CD14-positive monocyte (primary cell): ENCODE measurements around the gene KCNQ1. TPM values are rescaled to one million over a fixed set of nuclear protein-coding genes. Genes with fewer than 3 reads are reported as not detected.

Source experiments
- DNase-seq, 3 donors: peaks; one replicate each; pipeline ENCODE4 v3.0.0-alpha.2; 2011 to 2022
- H2AFZ ChIP-seq: 2 replicates; pipeline ENCODE4 v1.6.0; 2012; ENCODE audit warnings: mild to moderate bottlenecking, low read depth, low read length, inconsistent platforms; ENCODE audit not compliant: insufficient read depth, poor library complexity, severe bottlenecking
- H3K27ac ChIP-seq, 2 donors: 1 replicate in 1 of 2; 2 replicates in 1 of 2; pipeline ENCODE4 v1.5.1; 2012 to 2013; ENCODE audit warnings: low read length in 2 of 2, control low read depth in 1 of 2, inconsistent platforms in 1 of 2, low read depth in 1 of 2, mild to moderate bottlenecking in 1 of 2
- H3K27me3 ChIP-seq, 2 donors: one replicate each; pipeline versions ENCODE4 v1.6.0 to v1.6.1; 2011 to 2013; ENCODE audit warnings: low read length in 2 of 2; ENCODE audit not compliant: control insufficient read depth in 2 of 2, insufficient read depth in 2 of 2
- H3K36me3 ChIP-seq, 2 donors: replicated peaks in 1 of 2; 1 replicate in 1 of 2; 2 replicates in 1 of 2; pipeline versions ENCODE4 v1.5.1 to v1.6.1; 2012 to 2013; ENCODE audit warnings: low read length in 2 of 2, control low read depth in 1 of 2, inconsistent platforms in 1 of 2, mild to moderate bottlenecking in 1 of 2; ENCODE audit not compliant: insufficient read depth in 2 of 2, control insufficient read depth in 1 of 2
- H3K4me1 ChIP-seq, 2 donors: 1 replicate in 1 of 2; 2 replicates in 1 of 2; pipeline versions ENCODE4 v1.5.1 to v1.6.1; 2012 to 2013; ENCODE audit warnings: low read length in 2 of 2, control low read depth in 1 of 2, inconsistent platforms in 1 of 2, mild to moderate bottlenecking in 1 of 2, moderate library complexity in 1 of 2; ENCODE audit not compliant: insufficient read depth in 2 of 2, control insufficient read depth in 1 of 2
- H3K4me2 ChIP-seq: replicated peaks from 2 replicates; pipeline ENCODE3; 2012; ENCODE audit warnings: low read length, moderate library complexity, mild to moderate bottlenecking; ENCODE audit not compliant: poor library complexity, severe bottlenecking; ENCODE audit errors: extremely low read depth
- H3K4me3 ChIP-seq, 3 experiments: fragments of 200-600 bp in 1 of 3; sonication (generic) in 1 of 3; replicated peaks in 1 of 3; 1 replicate in 2 of 3; 2 replicates in 1 of 3; pipeline ENCODE4 v1.5.1; 2011 to 2013; ENCODE audit warnings: low read length in 3 of 3, mild to moderate bottlenecking in 3 of 3, control low read depth in 2 of 3, low read depth in 2 of 3, inconsistent platforms in 1 of 3, moderate library complexity in 1 of 3
- H3K79me2 ChIP-seq: 2 replicates; pipeline ENCODE4 v1.6.0; 2012; ENCODE audit warnings: mild to moderate bottlenecking, control low read depth, inconsistent platforms, low read length, moderate library complexity; ENCODE audit not compliant: insufficient read depth
- H3K9ac ChIP-seq: 2 replicates; pipeline ENCODE4 v1.6.0; 2017; ENCODE audit warnings: low read length, mild to moderate bottlenecking; ENCODE audit not compliant: insufficient read depth, poor library complexity, severe bottlenecking
- H3K9me3 ChIP-seq, 2 donors: replicated peaks in 1 of 2; 1 replicate in 1 of 2; 2 replicates in 1 of 2; pipeline versions ENCODE4 v1.5.1 to v1.6.1; 2012 to 2013; ENCODE audit warnings: low read length in 2 of 2, control low read depth in 1 of 2; ENCODE audit not compliant: control insufficient read depth in 1 of 2, insufficient read depth in 1 of 2
- H4K20me1 ChIP-seq: 2 replicates; pipeline ENCODE4 v1.6.0; 2012; ENCODE audit warnings: mild to moderate bottlenecking, low read length, control low read depth, moderate library complexity; ENCODE audit not compliant: insufficient read depth
- H3K27ac Mint-ChIP-seq, 7 donors: one replicate each; pipeline ENCODE4 v1.8.0; 2020; ENCODE audit warnings: mild to moderate bottlenecking in 7 of 7, mixed read lengths in 7 of 7, moderate library complexity in 6 of 7, inconsistent platforms in 2 of 7
- H3K27me3 Mint-ChIP-seq, 3 donors: one replicate each; pipeline ENCODE4 v1.8.0; 2021 to 2022; ENCODE audit warnings: low read depth in 3 of 3, mild to moderate bottlenecking in 3 of 3, mixed read lengths in 3 of 3, moderate library complexity in 3 of 3, inconsistent platforms in 1 of 3
- H3K36me3 Mint-ChIP-seq, 2 donors: one replicate each; pipeline ENCODE4 v1.8.0; 2020; ENCODE audit warnings: mixed read lengths in 2 of 2, inconsistent platforms in 1 of 2, mild to moderate bottlenecking in 1 of 2
- H3K4me1 Mint-ChIP-seq: one replicate; pipeline ENCODE4 v1.8.0; 2020; ENCODE audit warnings: mild to moderate bottlenecking, mixed read lengths
- H3K4me3 Mint-ChIP-seq, 2 donors: one replicate each; pipeline ENCODE4 v1.8.0; 2020; ENCODE audit warnings: mild to moderate bottlenecking in 2 of 2, mixed read lengths in 2 of 2, moderate library complexity in 1 of 2
- H3K9me3 Mint-ChIP-seq, 7 donors: one replicate each; pipeline ENCODE4 v1.8.0; 2020 to 2022; ENCODE audit warnings: mixed read lengths in 7 of 7, mild to moderate bottlenecking in 6 of 7, moderate library complexity in 6 of 7, inconsistent platforms in 2 of 7
- CTCF ChIP-seq: fragments of 200-600 bp; IDR thresholded peaks from one replicate; pipeline ENCODE4 v1.8.0; 2022; ENCODE audit warnings: antibody characterized with exemption, mild to moderate bottlenecking
- WGBS: methylation state at CpG from one replicate; pipeline ENCODE4 v1.1.5; 2013; ENCODE audit warnings: missing lambda C conversion rate; ENCODE audit not compliant: insufficient coverage; 5-methylcytosine and 5-hydroxymethylcytosine counted together
- intact Hi-C, 2 donors: fragments of 100-400 bp; cut with micrococcal nuclease; formaldehyde crosslinking; loops; one replicate each; pipeline versions ENCODE4 v1.15.0 to v1.15.1; 2023
- polyA plus RNA-seq, 3 donors: library from polyadenylated mRNA; depleted of rRNA in 1 of 3; unstranded in 2 of 3; stranded (reverse) in 1 of 3; fragments of 300-500 nt in 2 of 3; fragments of >200 nt in 1 of 3; fragmentation: Illumina TruSeq in 2 of 3; gene quantifications; 1 replicate in 2 of 3; 2 replicates in 1 of 3; pipeline ENCODE4 v1.2.3, GENCODE V29; 2012 to 2021

The KCNQ1 gene
- polyA plus RNA-seq, 3 donors = 14.9 to 31.8 (median 21.6) TPM

- H3K4me3 Mint-ChIP-seq = no peak overlapping the region
Observed at GRCh38 chr11:2725368-2726300, 280.8 kb downstream of the KCNQ1 start.

GRCh38 chr11:2726964-2727363 lies 282.2 kb downstream of the KCNQ1 start:
- 96% methylated on average over 4 of the region's 4 CpGs for WGBS
- DNase-seq = no peak
- Histone ChIP-seq H3K9me3 (no peaks in the 10 kb centered on the region), H3K4me1 (no peaks in the 10 kb centered on the region), H3K4me2 (no peak overlapping the region), H3K27ac (no peak overlapping the region), H3K36me3 (peaks cover 0 to 7% of the 10 kb centered on the region in 2 donors), H4K20me1 (peaks cover 85% of the 10 kb centered on the region), H3K79me2 (no peaks in the 10 kb centered on the region), H3K4me3 (no peak overlapping the region), H2AFZ (no peak overlapping the region), H3K9ac (no peak overlapping the region), H3K27me3 (no peaks in the 10 kb centered on the region)
- H3K4me3 Mint-ChIP-seq = no peak overlapping the region
- peak overlapping the region in 1 of 7 donors; percentile 76 for H3K27ac Mint-ChIP-seq
- intact Hi-C loops = no loop called here
- no peak for TF ChIP-seq CTCF
- H3K9me3 Mint-ChIP-seq = peaks cover 0 to 1% (median 0%) of the 10 kb centered on the region in 7 donors
- H3K36me3 Mint-ChIP-seq = peaks cover 7 to 17% of the 10 kb centered on the region in 2 donors
- H3K4me1 Mint-ChIP-seq = no peaks in the 10 kb centered on the region
- peaks cover 3 to 7% (median 3%) of the 10 kb centered on the region in 3 donors for H3K27me3 Mint-ChIP-seq

More at GRCh38 chr11:2725368-2726300, 280.8 kb downstream of the KCNQ1 start:
- DNase-seq = no peak
- peaks cover 85% of the 10 kb centered on the region for H4K20me1 ChIP-seq
- no peak overlapping the region for H3K4me2 ChIP-seq
- no peak overlapping the region for H3K27ac ChIP-seq
- no peak overlapping the region for H2AFZ ChIP-seq
- Mint-ChIP-seq H3K36me3 (peaks cover 7 to 18% of the 10 kb centered on the region in 2 donors), H3K9me3 (peaks cover 0 to 1% (median 0%) of the 10 kb centered on the region in 7 donors), H3K27ac (peak overlapping the region in 1 of 7 donors; percentile 76), H3K4me1 (no peaks in the 10 kb centered on the region), H3K27me3 (peaks cover 3 to 7% (median 4%) of the 10 kb centered on the region in 3 donors)
- WGBS = 98% methylated on average over 20 of the region's 27 CpGs
- TF ChIP-seq CTCF = no peak
- intact Hi-C loops = no loop called here
- H3K4me1 ChIP-seq = no peaks in the 10 kb centered on the region
- H3K4me3 ChIP-seq = no peak overlapping the region
- no peak overlapping the region for H3K9ac ChIP-seq
- H3K79me2 ChIP-seq = no peaks in the 10 kb centered on the region
- no peaks in the 10 kb centered on the region for H3K27me3 ChIP-seq
- H3K9me3 ChIP-seq = no peaks in the 10 kb centered on the region
- peaks cover 0 to 7% of the 10 kb centered on the region in 2 donors for H3K36me3 ChIP-seq
